ENCODE data around the gene MMP23B. TPM values are rescaled to one million over a fixed set of nuclear protein-coding genes. Genes with fewer than 3 reads are reported as not detected.

Gene MMP23B
- total and polyA plus RNA-seq, 2 experiments from 2014 or later = 73.4 to 136 TPM

DNA sequence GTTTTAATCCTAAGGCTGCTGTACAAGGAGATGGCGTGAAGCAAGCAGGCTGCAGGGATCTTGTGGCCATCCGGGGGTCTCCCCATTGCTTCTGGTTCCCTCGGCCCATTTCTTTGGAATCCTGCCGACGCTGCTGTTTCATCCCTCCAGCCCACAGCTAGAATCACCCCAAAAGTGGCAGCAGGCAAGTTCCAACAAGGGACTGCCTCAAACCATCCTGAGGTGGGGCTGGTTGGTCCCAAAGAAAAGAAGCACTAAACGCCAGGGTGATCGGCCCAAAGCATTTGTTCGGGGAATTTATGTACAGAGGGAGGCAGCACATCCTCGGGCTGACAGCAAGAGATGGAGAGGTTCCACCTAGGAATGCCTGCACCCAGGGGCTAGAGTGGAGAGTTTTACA is 21.2 kb upstream of the MMP23B start:
- H3K9me3 ChIP-seq (ENCODE audit: low read depth) = no peaks in the 10 kb centered on the region
- no peak overlapping the region for H3K4me2 ChIP-seq
- peaks cover 10% of the 10 kb centered on the region for H3K4me1 ChIP-seq (ENCODE audit: insufficient read depth)
- H3K9me2 ChIP-seq (replicated peaks; ENCODE audit: insufficient read depth) = no peaks in the 10 kb centered on the region
- H3K27me3 ChIP-seq = no peaks in the 10 kb centered on the region
- TF ChIP-seq, protein P1, sequence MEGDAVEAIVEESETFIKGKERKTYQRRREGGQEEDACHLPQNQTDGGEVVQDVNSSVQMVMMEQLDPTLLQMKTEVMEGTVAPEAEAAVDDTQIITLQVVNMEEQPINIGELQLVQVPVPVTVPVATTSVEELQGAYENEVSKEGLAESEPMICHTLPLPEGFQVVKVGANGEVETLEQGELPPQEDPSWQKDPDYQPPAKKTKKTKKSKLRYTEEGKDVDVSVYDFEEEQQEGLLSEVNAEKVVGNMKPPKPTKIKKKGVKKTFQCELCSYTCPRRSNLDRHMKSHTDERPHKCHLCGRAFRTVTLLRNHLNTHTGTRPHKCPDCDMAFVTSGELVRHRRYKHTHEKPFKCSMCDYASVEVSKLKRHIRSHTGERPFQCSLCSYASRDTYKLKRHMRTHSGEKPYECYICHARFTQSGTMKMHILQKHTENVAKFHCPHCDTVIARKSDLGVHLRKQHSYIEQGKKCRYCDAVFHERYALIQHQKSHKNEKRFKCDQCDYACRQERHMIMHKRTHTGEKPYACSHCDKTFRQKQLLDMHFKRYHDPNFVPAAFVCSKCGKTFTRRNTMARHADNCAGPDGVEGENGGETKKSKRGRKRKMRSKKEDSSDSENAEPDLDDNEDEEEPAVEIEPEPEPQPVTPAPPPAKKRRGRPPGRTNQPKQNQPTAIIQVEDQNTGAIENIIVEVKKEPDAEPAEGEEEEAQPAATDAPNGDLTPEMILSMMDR (IDR thresholded peaks at IDR 0.05; ENCODE audit: poor library complexity) = no peak
- no peak for TF ChIP-seq EZH2phosphoT487 (IDR thresholded peaks at IDR 0.05; ENCODE audit: low read depth, severe bottlenecking, unreplicated experiment)
- no peak for TF ChIP-seq EZH2 (IDR thresholded peaks at IDR 0.05; ENCODE audit: borderline replicate concordance)
- DNase-seq (ENCODE audit: low spot score) = no peak
- H3K27ac ChIP-seq = no peak overlapping the region
- peaks cover 24% of the 10 kb centered on the region for H3K79me2 ChIP-seq
- 89% methylated on average over 9 of the region's 9 CpGs for WGBS (ENCODE audit: low lambda C conversion rate, missing lambda C conversion rate)
- no peak overlapping the region for H3K4me3 ChIP-seq
- H3K36me3 ChIP-seq (replicated peaks; ENCODE audit: insufficient read depth, low read depth) = no peaks in the 10 kb centered on the region
- H4K20me1 ChIP-seq (ENCODE audit: insufficient read depth, poor library complexity, severe bottlenecking) = peaks cover 8% of the 10 kb centered on the region
- no peak overlapping the region for H2AFZ ChIP-seq

DNA sequence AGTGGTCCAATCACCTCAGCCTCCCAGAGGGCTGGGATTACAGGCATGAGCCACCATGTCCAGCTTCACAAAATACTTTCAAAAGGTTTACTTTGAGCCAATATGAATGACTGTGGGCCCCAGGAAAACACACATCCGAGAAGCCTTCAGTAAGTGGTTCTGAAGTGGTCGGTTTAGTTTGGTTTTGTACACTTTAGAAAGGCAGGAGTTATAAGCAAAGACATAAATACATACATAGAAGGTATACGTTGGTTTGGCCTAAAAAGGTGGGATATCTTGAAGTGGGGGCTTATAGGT is 19.9 kb upstream of the MMP23B start:
- no peaks in the 10 kb centered on the region for H3K9me2 ChIP-seq (replicated peaks; ENCODE audit: insufficient read depth)
- H2AFZ ChIP-seq = no peak overlapping the region
- H3K4me3 ChIP-seq = no peak overlapping the region
- WGBS (ENCODE audit: low lambda C conversion rate, missing lambda C conversion rate) = 86% methylated on average over 3 of the region's 3 CpGs
- H4K20me1 ChIP-seq (ENCODE audit: insufficient read depth, poor library complexity, severe bottlenecking) = peaks cover 12% of the 10 kb centered on the region
- no peak overlapping the region for H3K4me2 ChIP-seq
- no peak overlapping the region for H3K27ac ChIP-seq
- DNase-seq (ENCODE audit: low spot score) = no peak
- no peaks in the 10 kb centered on the region for H3K36me3 ChIP-seq (replicated peaks; ENCODE audit: insufficient read depth, low read depth)
- peaks cover 34% of the 10 kb centered on the region for H3K79me2 ChIP-seq
- H3K27me3 ChIP-seq = no peaks in the 10 kb centered on the region
- no peaks in the 10 kb centered on the region for H3K9me3 ChIP-seq (ENCODE audit: low read depth)
- TF ChIP-seq, protein P1 (IDR thresholded peaks at IDR 0.05; ENCODE audit: poor library complexity) = no peak
- no peak for TF ChIP-seq EZH2 (IDR thresholded peaks at IDR 0.05; ENCODE audit: borderline replicate concordance)
- TF ChIP-seq EZH2phosphoT487 (IDR thresholded peaks at IDR 0.05; ENCODE audit: low read depth, severe bottlenecking, unreplicated experiment) = no peak
- H3K4me1 ChIP-seq (ENCODE audit: insufficient read depth) = peaks cover 15% of the 10 kb centered on the region

DNA sequence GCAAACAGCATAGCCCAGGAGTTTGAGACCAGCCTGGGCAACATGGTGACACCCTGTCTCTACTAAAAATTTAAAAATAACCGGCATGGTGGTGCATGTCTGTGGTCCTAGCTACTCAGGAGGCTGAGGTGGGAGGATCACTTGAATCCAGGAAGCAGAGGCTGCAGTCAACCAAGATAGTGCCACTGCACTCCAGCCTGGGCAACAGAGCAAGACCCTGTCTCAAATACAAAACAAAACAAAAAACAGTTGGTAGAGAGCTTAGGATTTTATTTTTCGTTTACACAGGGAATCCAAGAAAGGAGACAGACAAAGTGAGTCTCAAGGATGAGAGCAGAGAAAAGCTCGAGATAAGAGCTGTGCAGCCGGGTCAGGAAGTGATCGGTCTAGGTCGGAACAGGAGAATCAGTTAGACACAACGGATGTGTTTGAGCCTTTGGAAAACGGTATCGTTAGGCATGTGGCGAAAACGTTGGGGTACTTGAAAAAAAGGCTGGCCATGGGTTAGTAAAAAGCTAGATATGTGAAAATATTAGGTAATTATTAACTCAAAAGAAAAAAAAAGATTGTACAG is 18.4 kb upstream of the MMP23B start:
- no peak overlapping the region for H3K4me3 ChIP-seq
- TF ChIP-seq EZH2 (IDR thresholded peaks at IDR 0.05; ENCODE audit: borderline replicate concordance) = no peak
- TF ChIP-seq EZH2phosphoT487 (IDR thresholded peaks at IDR 0.05; ENCODE audit: low read depth, severe bottlenecking, unreplicated experiment) = no peak
- TF ChIP-seq, protein P1 (IDR thresholded peaks at IDR 0.05; ENCODE audit: poor library complexity) = no peak
- DNase-seq (ENCODE audit: low spot score) = no peak
- WGBS (ENCODE audit: low lambda C conversion rate, missing lambda C conversion rate) = 81% methylated on average over 11 of the region's 11 CpGs
- no peaks in the 10 kb centered on the region for H3K9me2 ChIP-seq (replicated peaks; ENCODE audit: insufficient read depth)
- peak overlapping the region; percentile 94 for H3K4me2 ChIP-seq
- H4K20me1 ChIP-seq (ENCODE audit: insufficient read depth, poor library complexity, severe bottlenecking) = peaks cover 14% of the 10 kb centered on the region
- no peaks in the 10 kb centered on the region for H3K9me3 ChIP-seq (ENCODE audit: low read depth)
- peaks cover 49% of the 10 kb centered on the region for H3K79me2 ChIP-seq
- no peaks in the 10 kb centered on the region for H3K36me3 ChIP-seq (replicated peaks; ENCODE audit: insufficient read depth, low read depth)
- H3K27me3 ChIP-seq = no peaks in the 10 kb centered on the region
- H2AFZ ChIP-seq = no peak overlapping the region
- H3K27ac ChIP-seq = peak overlapping the region; percentile 69
- peaks cover 19% of the 10 kb centered on the region for H3K4me1 ChIP-seq (ENCODE audit: insufficient read depth)
